Measurements from ENCODE around the gene APMAP.

DNA sequence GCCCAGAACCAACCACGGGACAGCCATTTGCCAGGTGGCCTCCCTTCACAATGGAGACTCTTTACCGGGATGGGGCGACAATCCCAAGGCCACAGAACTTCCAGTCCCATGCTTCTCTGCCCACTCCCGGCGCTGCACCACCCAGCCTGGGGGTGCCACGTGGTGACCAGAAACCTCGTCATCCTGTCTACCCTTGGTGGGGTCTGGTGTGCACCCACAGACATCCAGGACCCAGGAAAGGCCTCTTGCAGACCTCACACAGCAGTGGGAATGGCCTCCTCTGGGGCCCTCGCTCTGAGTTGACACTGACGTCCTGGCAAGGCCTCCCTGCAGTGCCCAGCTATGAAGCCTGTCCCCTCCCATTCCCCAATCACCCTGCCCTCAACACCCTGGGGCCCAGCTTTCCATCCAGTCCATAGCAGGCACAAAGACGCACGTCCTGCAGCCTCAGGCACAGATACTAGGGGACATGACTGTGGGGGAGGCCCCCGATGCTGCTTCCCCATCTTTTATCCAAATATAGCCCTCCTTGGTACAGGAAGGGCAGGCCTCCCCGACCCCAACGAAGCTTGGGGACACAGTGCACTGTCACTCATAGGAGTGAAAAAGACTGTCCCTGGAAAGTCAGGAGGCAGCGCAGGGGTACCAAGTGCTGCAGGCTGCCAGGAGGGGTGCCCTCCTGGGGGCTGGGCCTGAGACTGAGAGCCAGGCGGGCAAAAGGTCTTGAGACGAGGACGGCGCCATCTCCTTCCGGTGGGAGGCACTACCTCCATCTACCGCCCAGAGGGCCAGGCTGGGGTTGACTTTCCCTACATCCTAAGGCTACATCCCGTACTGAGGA is 36.3 kb downstream of the APMAP start:
- TF ChIP-seq EP300 (IDR thresholded peaks at IDR 0.05; ENCODE audit: borderline replicate concordance in 1 of 2, low read depth in 1 of 2, low read length in 1 of 2) (no peak), JUND (IDR thresholded peaks at IDR 0.05) (no peak), SIN3A (IDR thresholded peaks at IDR 0.05; ENCODE audit: borderline replicate concordance, low read depth, low read length) (no peak), RAD21 (IDR thresholded peaks at IDR 0.05; ENCODE audit: low read length) (no peak), NFIC (IDR thresholded peaks at IDR 0.05; ENCODE audit: borderline replicate concordance) (no peak), YY1 (IDR thresholded peaks at IDR 0.05; ENCODE audit: low read depth) (no peak), CTCF (IDR thresholded peaks at IDR 0.05) (no peak)
- TF ChIP-seq, protein P1, sequence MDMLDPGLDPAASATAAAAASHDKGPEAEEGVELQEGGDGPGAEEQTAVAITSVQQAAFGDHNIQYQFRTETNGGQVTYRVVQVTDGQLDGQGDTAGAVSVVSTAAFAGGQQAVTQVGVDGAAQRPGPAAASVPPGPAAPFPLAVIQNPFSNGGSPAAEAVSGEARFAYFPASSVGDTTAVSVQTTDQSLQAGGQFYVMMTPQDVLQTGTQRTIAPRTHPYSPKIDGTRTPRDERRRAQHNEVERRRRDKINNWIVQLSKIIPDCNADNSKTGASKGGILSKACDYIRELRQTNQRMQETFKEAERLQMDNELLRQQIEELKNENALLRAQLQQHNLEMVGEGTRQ (IDR thresholded peaks at IDR 0.05; ENCODE audit: borderline replicate concordance, low read depth, low read length), result no peak
